GM12873 (cell line): Measurements from ENCODE around the gene AP4M1.

Source experiments
- CTCF ChIP-seq: IDR thresholded peaks from 2 replicates; pipeline ENCODE4 v1.5.1; 2012; ENCODE audit warnings: low read depth, mild to moderate bottlenecking, moderate library complexity, low read length, control low read depth; ENCODE audit not compliant: insufficient read depth; ENCODE audit errors: missing control alignments

The AP4M1 gene

GRCh38 chr7:100155553-100156317 lies 54.3 kb downstream of the AP4M1 start:
- no peak for TF ChIP-seq CTCF

- TF ChIP-seq CTCF, result no peak
Observed at GRCh38 chr7:100156331-100157068, 55.1 kb downstream of the AP4M1 start.

GRCh38 chr7:100157069-100157333 lies 55.6 kb downstream of the AP4M1 start:
- TF ChIP-seq CTCF, result no peak

GRCh38 chr7:100157334-100158228 lies 56.1 kb downstream of the AP4M1 start:
- peak; percentile 25 for TF ChIP-seq CTCF
